HG02840 (cell line): ENCODE measurements around the gene MTHFD2L.
"Not testable (repeated sequence)": the region's sequence is repeated elsewhere in the genome, so short reads cannot be mapped to it uniquely, and the experiment has no call there.

ENCODE experiments used
- ATAC-seq: cut with Tn5 transposase; IDR thresholded peaks from one replicate; pipeline ENCODE4 v1.9.1; 2021; ENCODE audit warnings: mild to moderate bottlenecking, moderate library complexity, moderate number of reproducible peaks; ENCODE audit not compliant: unreplicated experiment, low FRiP score

Gene MTHFD2L

DNA sequence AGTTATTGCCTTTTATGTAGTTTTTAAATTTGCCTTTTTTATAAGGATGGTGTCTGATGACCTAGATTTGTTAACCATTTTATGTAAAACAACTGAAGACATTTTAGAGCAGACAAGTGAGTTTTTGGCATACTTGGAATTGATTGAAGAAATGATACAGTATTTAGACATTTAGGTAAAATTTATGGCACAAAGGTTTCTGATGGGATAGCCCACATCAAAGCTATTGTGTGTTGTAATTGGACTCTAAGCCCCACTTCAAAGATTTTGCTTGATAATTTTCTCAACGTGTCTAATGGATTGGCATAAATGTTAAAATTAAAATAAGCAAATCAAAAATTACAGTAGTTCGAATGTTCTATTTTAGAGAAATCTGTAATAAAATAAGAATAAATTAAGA, 168.0 kb downstream of the MTHFD2L start:
- ATAC-seq, result no peak

DNA sequence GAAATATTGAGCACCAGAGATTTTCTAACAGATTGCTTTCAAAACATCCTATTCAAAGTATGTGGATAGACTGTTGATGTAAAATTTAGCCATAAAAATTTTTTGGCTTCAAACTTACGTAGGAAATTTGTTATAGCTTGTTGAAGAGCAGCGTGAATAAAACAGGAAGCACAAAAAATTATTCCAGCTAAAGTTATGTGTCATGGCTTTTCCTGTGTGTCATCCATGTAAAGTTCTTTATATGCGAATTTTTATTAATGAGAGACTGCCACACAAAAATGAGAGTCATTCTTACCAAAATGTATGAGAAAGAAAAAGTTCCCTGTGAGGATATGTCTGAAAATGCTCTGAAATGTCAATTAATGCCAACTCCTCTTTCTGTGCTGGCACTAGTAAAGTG, 169.8 kb downstream of the MTHFD2L start:
- ATAC-seq, result no peak

DNA sequence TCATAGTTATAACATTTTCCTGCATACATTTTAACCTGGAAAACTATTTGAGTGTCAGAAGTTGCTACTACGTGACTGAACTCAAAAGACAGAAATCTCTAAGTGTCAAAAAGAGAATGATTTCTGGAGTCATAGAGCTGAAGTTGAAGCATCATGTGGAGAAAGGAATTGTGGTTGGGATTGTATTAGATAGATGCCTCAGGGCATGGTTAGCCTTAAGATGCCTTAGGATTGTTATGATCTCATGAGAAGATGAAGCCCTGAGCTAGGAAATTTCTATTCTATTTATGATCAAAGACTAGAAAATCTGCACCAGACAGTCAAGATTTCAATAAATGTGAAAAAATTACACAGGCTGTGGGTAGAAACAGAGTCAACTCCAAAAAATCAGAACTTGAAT, 170.6 kb downstream of the MTHFD2L start:
- no peak for ATAC-seq

DNA sequence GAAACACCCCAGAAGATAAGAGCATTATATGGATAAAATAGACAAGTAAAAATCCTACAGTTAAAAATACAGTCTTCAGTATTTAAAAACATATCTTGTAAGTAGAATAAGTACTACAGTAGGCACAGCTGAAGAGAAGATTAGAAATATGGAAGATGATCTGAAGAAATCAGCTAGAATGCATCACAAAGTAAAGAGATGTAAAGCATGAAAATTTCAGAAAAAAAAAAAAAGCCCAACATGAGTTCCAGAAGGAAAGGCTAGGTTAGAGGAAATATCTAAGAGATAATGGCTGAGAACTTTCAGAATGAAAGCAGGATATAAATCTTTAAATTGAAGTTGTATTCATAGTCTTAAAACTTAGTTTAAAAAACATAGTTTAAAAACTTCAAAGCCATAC, 171.4 kb downstream of the MTHFD2L start:
- no peak for ATAC-seq

DNA sequence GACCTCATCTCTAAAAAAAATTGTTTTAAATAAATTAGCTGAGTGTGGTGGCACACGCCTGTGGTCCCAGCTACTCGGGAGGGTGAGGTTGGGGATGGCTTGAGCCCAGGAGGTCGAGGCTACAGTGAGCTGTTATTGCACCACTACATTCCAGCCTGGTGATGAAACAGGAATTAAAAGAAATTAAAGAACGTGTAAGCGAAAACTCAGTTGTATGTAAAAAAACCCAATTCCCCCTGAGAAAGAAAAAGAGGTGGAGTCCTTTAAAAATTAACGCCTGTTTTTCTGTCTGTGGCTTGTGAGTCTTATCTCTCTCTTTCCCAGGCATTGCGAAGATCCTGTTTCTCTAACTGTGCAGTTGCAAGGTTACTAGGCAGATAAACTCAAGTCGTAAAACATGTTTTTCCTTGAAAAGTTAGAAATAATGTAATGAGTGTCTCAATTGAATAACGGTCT, 172.4 kb downstream of the MTHFD2L start:
- no peak for ATAC-seq

DNA sequence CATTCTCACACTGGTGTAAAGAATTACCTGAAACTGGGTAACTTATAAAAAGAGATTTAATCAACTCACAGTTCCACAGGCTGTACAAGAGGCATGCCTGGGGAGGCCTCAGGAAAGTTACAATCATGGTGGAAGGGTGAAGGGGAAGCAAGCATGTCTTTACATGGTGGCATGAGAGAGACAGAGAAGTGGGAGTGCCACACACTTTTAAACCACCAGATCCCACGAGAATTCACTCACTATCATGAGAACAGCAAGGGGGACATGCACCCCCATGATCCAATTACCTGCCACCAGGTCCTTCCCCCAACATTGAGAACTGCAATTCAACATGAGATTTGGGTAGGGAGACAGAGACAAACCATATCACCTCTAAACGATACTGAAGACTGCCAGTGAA, 173.3 kb downstream of the MTHFD2L start:
- no peak for ATAC-seq

DNA sequence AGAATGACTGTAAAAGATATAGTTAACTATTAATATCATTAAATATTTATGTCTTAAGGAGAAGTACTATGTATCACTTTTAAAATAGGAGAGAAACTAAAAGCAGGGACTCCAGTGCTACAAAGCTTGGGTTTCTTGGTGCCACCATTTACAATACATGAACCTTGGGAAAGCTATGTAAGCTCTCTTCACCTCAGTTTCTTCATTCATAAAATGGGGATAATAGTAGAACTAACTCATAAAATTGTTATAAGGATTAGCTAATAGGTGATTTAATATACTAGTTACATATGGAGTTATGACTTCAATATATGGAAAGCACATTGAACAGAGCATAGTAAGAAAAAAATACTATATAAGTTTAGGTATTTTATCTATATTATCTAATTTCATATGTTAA, 174.0 kb downstream of the MTHFD2L start:
- no peak for ATAC-seq

DNA sequence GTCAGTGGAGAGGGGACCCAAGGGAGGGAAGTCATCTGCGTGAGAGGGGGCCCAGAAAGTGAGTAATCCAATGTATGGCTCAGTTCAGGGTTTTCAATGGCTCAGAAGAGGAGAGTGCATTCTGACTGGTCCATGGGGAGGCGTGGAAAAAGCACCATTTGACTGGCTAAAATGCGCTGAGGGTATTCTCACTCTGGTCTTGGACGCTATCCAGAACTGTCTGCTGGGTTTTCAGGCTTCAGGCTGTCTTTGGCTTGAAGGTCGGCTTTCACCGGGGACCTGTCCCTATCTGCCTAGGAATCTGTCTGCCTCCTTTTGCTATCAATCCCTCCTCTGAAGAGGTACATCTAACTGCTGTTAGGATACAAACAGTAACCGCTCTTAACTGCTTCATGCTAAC, 176.7 kb downstream of the MTHFD2L start:
- no peak for ATAC-seq

DNA sequence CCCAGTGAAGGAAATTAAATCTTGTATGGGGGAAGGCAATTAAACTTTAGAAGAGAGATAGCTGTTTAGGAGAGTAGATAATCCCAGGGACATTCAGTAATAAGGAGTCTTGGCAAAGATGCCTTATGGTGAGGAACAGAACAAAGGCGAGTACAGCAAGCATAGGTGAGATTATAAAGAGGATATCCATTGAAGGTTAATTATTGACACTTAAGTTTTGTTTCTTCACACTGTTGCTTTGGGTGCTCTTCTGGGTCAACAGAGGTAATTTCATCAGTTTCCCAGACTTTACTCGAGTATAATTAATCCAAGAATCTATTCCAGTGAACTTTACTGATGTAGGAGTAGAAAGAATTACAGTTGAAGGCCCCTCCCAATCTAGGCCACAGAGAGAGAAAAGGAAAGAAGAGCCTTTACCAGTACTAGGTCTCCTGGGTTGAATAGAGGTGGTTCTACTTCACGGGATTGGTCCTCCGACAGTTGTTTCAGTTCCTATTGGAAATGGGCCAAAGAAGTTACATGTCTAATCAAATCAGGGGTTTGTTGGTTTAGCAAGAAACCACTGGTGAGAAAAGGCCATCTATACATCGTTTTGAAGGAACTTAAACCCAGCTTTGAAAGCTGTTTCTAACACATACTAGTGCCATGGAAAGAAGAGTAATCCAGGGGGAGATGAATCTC, 177.6 kb downstream of the MTHFD2L start:
- ATAC-seq, result no peak

DNA sequence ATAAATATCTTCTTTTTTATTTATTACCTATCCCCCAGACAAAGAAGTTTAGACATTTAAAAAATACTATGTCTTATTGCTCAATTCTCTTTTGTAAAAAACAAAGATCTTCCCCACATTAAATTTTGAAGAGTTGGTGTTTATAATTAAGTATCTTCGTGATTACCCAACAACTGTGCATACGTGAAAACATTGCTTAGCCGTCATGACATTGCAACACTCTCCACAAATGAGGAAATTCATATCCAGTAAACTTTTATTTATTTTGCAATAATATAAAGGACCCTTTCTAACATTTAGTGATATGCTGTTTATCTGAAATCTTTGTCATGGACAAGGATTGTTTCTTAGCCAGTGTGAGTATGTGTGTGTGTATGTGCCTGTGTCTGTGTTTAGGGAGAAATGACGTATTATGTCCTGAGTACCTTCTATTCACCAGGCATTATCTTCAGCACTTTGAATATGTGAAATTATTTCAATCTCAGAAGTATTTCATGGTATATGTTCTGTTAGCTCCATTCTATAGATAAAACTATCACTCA, 180.9 kb downstream of the MTHFD2L start:
- no peak for ATAC-seq

DNA sequence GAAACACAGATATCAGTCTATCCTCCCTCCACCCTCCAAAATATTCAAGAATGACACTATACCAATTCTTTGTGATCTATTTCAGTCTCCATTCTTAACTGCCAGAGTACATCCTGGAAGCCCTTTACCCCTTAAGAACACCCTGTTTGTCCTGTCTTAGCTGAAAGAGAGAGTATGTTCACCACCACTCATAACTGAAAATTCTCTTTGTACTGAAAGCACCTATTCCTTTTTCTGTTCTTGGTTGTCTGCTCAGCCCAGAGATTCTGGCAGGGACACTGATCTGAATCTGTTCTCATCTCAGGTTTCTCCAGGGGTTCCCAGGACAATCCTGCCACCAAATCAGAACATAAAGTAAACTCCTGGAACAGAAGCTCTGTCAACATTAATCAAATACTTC, 181.6 kb downstream of the MTHFD2L start:
- ATAC-seq, result no peak

DNA sequence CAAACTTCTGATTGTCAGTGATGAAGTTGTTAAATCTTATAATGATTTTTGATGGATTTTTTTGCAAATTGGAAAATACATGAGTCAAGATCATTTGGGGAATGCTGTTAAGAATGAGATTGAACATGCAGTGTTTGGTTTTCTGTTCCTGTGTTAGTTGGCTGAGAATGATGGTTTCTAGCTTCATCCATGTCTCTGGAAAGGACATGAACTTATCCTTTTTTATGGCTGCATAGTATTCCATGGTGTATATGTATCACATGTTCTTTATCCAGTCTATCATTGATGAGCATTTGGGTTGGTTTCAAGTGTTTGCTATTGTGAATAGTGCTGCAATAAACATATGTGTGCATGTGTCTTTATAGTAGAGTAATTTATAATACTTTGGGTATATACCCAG, 182.5 kb downstream of the MTHFD2L start:
- ATAC-seq, result not testable (repeated sequence)

DNA sequence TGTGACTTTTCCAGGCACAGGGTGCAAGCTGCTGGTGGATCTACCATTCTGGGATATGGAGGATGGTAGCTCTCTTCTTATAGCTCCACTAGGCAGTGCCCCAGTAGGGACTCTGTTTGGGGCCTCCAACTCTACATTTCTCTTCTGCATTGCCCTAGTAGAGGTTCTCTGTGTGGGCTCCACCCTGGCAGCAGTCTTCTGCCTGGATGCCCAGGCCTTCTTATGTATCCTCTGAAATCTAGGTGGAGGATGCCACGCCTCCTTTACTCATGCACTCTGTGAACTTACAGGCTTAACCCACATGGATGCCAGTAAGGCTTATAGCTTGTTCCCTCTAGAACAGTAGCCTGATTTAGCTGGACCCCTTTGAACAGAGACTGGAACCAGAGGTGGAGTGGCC, 186.1 kb downstream of the MTHFD2L start:
- no peak for ATAC-seq
